Mesendoderm (in vitro differentiated cells): ENCODE results near the gene OSBPL3.

ENCODE experiments used
- DNase-seq: peaks from one replicate; pipeline ENCODE4 v3.0.0; 2013
- H2AK5ac ChIP-seq: 2 replicates; pipeline ENCODE4 v1.6.1; 2013; ENCODE audit warnings: low read length, inconsistent platforms
- H2BK120ac ChIP-seq: 2 replicates; pipeline ENCODE4 v1.6.1; 2013; ENCODE audit warnings: low read depth, mild to moderate bottlenecking, low read length, moderate library complexity, mixed read lengths
- H2BK15ac ChIP-seq: replicated peaks from 2 replicates; pipeline ENCODE4 v1.6.1; 2013; ENCODE audit warnings: low read depth, mild to moderate bottlenecking, moderate library complexity
- H2BK5ac ChIP-seq: 2 replicates; pipeline ENCODE4 v1.6.1; 2013; ENCODE audit warnings: low read length, inconsistent platforms
- H3K18ac ChIP-seq: 2 replicates; pipeline ENCODE4 v1.6.1; 2013; ENCODE audit warnings: mild to moderate bottlenecking, low read length, mixed read lengths
- H3K23ac ChIP-seq: one replicate; pipeline ENCODE4 v1.6.1; 2013; ENCODE audit warnings: low read length
- H3K27ac ChIP-seq: 2 replicates; pipeline ENCODE4 v1.5.1; 2013; ENCODE audit warnings: low read depth, mild to moderate bottlenecking, inconsistent platforms, low read length, moderate library complexity
- H3K27me3 ChIP-seq: 2 replicates; pipeline ENCODE4 v1.6.1; 2013; ENCODE audit warnings: low read length, control low read depth, mild to moderate bottlenecking, inconsistent platforms; ENCODE audit not compliant: insufficient read depth, poor library complexity
- H3K36me3 ChIP-seq: 2 replicates; pipeline ENCODE4 v1.6.1; 2013; ENCODE audit warnings: low read length, inconsistent platforms; ENCODE audit not compliant: control insufficient read depth, insufficient read depth
- H3K4ac ChIP-seq: one replicate; pipeline ENCODE4 v1.6.1; 2013; ENCODE audit warnings: low read depth, mild to moderate bottlenecking, low read length, moderate library complexity
- H3K4me1 ChIP-seq: 2 replicates; pipeline ENCODE4 v1.6.1; 2013; ENCODE audit warnings: low read depth, low read length, inconsistent platforms; ENCODE audit not compliant: control insufficient read depth
- H3K4me2 ChIP-seq: 2 replicates; pipeline ENCODE4 v1.6.1; 2013; ENCODE audit warnings: low read length
- H3K4me3 ChIP-seq: 2 replicates; pipeline ENCODE4 v1.5.1; 2013; ENCODE audit warnings: mild to moderate bottlenecking, low read length
- H3K56ac ChIP-seq: one replicate; pipeline ENCODE4 v1.6.1; 2013; ENCODE audit warnings: low read length
- H3K79me1 ChIP-seq: 2 replicates; pipeline ENCODE4 v1.6.1; 2013; ENCODE audit warnings: low read length, inconsistent platforms
- H3K79me2 ChIP-seq: 2 replicates; pipeline ENCODE4 v1.6.1; 2013; ENCODE audit warnings: mild to moderate bottlenecking, low read length; ENCODE audit not compliant: control insufficient read depth, insufficient read depth
- H3K9ac ChIP-seq: 2 replicates; pipeline ENCODE4 v1.6.1; 2013; ENCODE audit warnings: low read length, inconsistent platforms
- H4K5ac ChIP-seq: one replicate; pipeline ENCODE4 v1.6.1; 2013; ENCODE audit warnings: low read length
- H4K8ac ChIP-seq: one replicate; pipeline ENCODE4 v1.6.1; 2013; ENCODE audit warnings: low read depth, mild to moderate bottlenecking, control low read depth, low read length, moderate library complexity
- WGBS: extraction: QIAGEN DNeasy Blood & Tissue Kit; methylation state at CpG from one replicate; pipeline ENCODE4 v1.1.7; 2013; ENCODE audit warnings: low lambda C conversion rate, missing lambda C conversion rate; ENCODE audit not compliant: insufficient coverage; ENCODE audit errors: extremely low coverage; 5-methylcytosine and 5-hydroxymethylcytosine counted together

The OSBPL3 gene

GRCh38 chr7:24921362-24921679, 58.7 kb downstream of the OSBPL3 start:
- Histone ChIP-seq H3K9ac (no peak overlapping the region), H3K4me2 (no peak overlapping the region), H2BK120ac (no peak overlapping the region), H3K27ac (no peak overlapping the region), H3K4me1 (peaks cover 6% of the 10 kb centered on the region), H3K4me3 (no peak overlapping the region), H2BK5ac (no peak overlapping the region), H3K79me2 (no peaks in the 10 kb centered on the region), H3K27me3 (no peaks in the 10 kb centered on the region), H3K36me3 (no peaks in the 10 kb centered on the region), H3K4ac (no peak overlapping the region), H4K8ac (no peak overlapping the region), H3K56ac (no peak overlapping the region), H2BK15ac (no peak overlapping the region), H2AK5ac (no peak overlapping the region), H3K18ac (no peak overlapping the region), H4K5ac (no peak overlapping the region), H3K23ac (no peak overlapping the region), H3K79me1 (peaks cover 3% of the 10 kb centered on the region)
- no CpG with 5 or more reads among the region's 3 CpGs for WGBS
- no peak for DNase-seq

- Histone ChIP-seq H3K56ac (no peak overlapping the region), H2BK120ac (no peak overlapping the region), H3K18ac (no peak overlapping the region), H2BK15ac (no peak overlapping the region), H2BK5ac (no peak overlapping the region), H3K23ac (no peak overlapping the region), H3K79me2 (no peaks in the 10 kb centered on the region), H3K27me3 (no peaks in the 10 kb centered on the region), H3K36me3 (no peaks in the 10 kb centered on the region), H3K27ac (no peak overlapping the region), H2AK5ac (no peak overlapping the region), H3K4me3 (no peak overlapping the region), H3K79me1 (peaks cover 3% of the 10 kb centered on the region), H3K4me1 (peaks cover 6% of the 10 kb centered on the region), H4K8ac (no peak overlapping the region), H3K4me2 (no peak overlapping the region), H3K9ac (no peak overlapping the region), H4K5ac (no peak overlapping the region), H3K4ac (no peak overlapping the region)
- no CpG with 5 or more reads among the region's 3 CpGs for WGBS
- DNase-seq = no peak
These were observed 59.3 kb downstream of the OSBPL3 start for GRCh38 chr7:24920451-24921361.

- Histone ChIP-seq H3K18ac (no peak overlapping the region), H4K8ac (no peak overlapping the region), H3K27me3 (no peaks in the 10 kb centered on the region), H3K9ac (no peak overlapping the region), H3K4me1 (peaks cover 12% of the 10 kb centered on the region), H3K27ac (no peak overlapping the region), H3K4ac (no peak overlapping the region), H3K4me2 (no peak overlapping the region), H3K79me2 (no peaks in the 10 kb centered on the region), H3K56ac (no peak overlapping the region), H3K79me1 (peaks cover 6% of the 10 kb centered on the region), H4K5ac (no peak overlapping the region), H2BK15ac (no peak overlapping the region), H2BK5ac (no peak overlapping the region), H3K23ac (no peak overlapping the region), H3K36me3 (no peaks in the 10 kb centered on the region), H3K4me3 (no peak overlapping the region), H2BK120ac (no peak overlapping the region), H2AK5ac (no peak overlapping the region)
- DNase-seq = no peak
- no CpG with 5 or more reads among the region's 3 CpGs for WGBS
These were observed 62.3 kb downstream of the OSBPL3 start for GRCh38 chr7:24917510-24918239.

GRCh38 chr7:24916463-24917040, 63.4 kb downstream of the OSBPL3 start:
- Histone ChIP-seq H3K4me1 (peaks cover 16% of the 10 kb centered on the region), H2BK120ac (no peak overlapping the region), H2BK15ac (no peak overlapping the region), H3K4me2 (no peak overlapping the region), H3K27me3 (no peaks in the 10 kb centered on the region), H3K79me1 (peaks cover 7% of the 10 kb centered on the region), H3K23ac (no peak overlapping the region), H4K5ac (no peak overlapping the region), H3K27ac (no peak overlapping the region), H3K79me2 (no peaks in the 10 kb centered on the region), H2BK5ac (no peak overlapping the region), H2AK5ac (no peak overlapping the region), H3K36me3 (no peaks in the 10 kb centered on the region), H3K56ac (no peak overlapping the region), H3K4me3 (no peak overlapping the region), H3K4ac (no peak overlapping the region), H3K18ac (no peak overlapping the region), H3K9ac (no peak overlapping the region), H4K8ac (no peak overlapping the region)
- no CpG with 5 or more reads among the region's 4 CpGs for WGBS
- no peak for DNase-seq

GRCh38 chr7:24914465-24914859, 65.5 kb downstream of the OSBPL3 start:
- Histone ChIP-seq H3K79me2 (no peaks in the 10 kb centered on the region), H2BK5ac (no peak overlapping the region), H3K27ac (no peak overlapping the region), H4K8ac (no peak overlapping the region), H3K4me2 (no peak overlapping the region), H2BK15ac (peak overlapping the region; percentile 57), H3K56ac (no peak overlapping the region), H3K23ac (no peak overlapping the region), H2AK5ac (no peak overlapping the region), H3K4me3 (no peak overlapping the region), H3K4me1 (peaks cover 18% of the 10 kb centered on the region), H3K79me1 (peaks cover 7% of the 10 kb centered on the region), H3K36me3 (no peaks in the 10 kb centered on the region), H3K18ac (no peak overlapping the region), H4K5ac (no peak overlapping the region), H3K27me3 (no peaks in the 10 kb centered on the region), H3K9ac (no peak overlapping the region), H2BK120ac (no peak overlapping the region), H3K4ac (no peak overlapping the region)
- DNase-seq = no peak
- no CpG with 5 or more reads among the region's 1 CpG for WGBS
